Neural progenitor cell (in vitro differentiated cells): ENCODE results near the gene CACNG7. TPM values are rescaled to one million over a fixed set of nuclear protein-coding genes. Genes with fewer than 3 reads are reported as not detected.

Source experiments
- DNase-seq: peaks from one replicate; pipeline ENCODE4 v3.0.0-alpha.2; 2016; ENCODE audit warnings: low spot score
- H2AFZ ChIP-seq: fragments of 200-600 bp; sonication (generic); replicated peaks from 2 replicates; pipeline ENCODE4 v1.6.1; 2016; ENCODE audit warnings: antibody characterized with exemption
- H3F3A ChIP-seq: fragments of 200-600 bp; sonication (generic); 2 replicates; pipeline ENCODE4 v1.6.1; 2016; ENCODE audit warnings: antibody characterized with exemption, low read depth
- H3K27ac ChIP-seq: fragments of 200-600 bp; sonication (generic); 2 replicates; pipeline ENCODE4 v1.5.1; 2016; ENCODE audit warnings: mild to moderate bottlenecking
- H3K27me3 ChIP-seq: fragments of 200-600 bp; sonication (generic); 2 replicates; pipeline ENCODE4 v1.6.1; 2016; ENCODE audit warnings: mild to moderate bottlenecking, moderate library complexity
- H3K36me3 ChIP-seq: fragments of 200-600 bp; sonication (generic); 2 replicates; pipeline ENCODE4 v1.5.1; 2016
- H3K4me1 ChIP-seq: fragments of 200-600 bp; sonication (generic); 2 replicates; pipeline ENCODE4 v1.6.1; 2016; ENCODE audit warnings: mixed run types
- H3K4me2 ChIP-seq: fragments of 200-600 bp; sonication (generic); 2 replicates; pipeline ENCODE4 v1.6.1; 2016
- H3K4me3 ChIP-seq: fragments of 200-600 bp; sonication (generic); 2 replicates; pipeline ENCODE4 v1.5.1; 2016
- H3K79me2 ChIP-seq: fragments of 200-600 bp; sonication (generic); 2 replicates; pipeline ENCODE4 v1.6.1; 2016; ENCODE audit warnings: low read depth
- H3K9ac ChIP-seq: fragments of 200-600 bp; sonication (generic); 2 replicates; pipeline ENCODE4 v1.6.1; 2016
- H3K9me3 ChIP-seq: fragments of 200-600 bp; sonication (generic); 2 replicates; pipeline ENCODE4 v1.5.1; 2016; ENCODE audit warnings: low read depth
- H4K20me1 ChIP-seq: fragments of 200-600 bp; sonication (generic); 2 replicates; pipeline ENCODE4 v1.6.1; 2016; ENCODE audit warnings: low read depth
- H3K27ac Mint-ChIP-seq: 3 replicates; pipeline ENCODE4 v1.8.0; 2021; ENCODE audit warnings: mixed read lengths
- H3K27me3 Mint-ChIP-seq: 2 replicates; pipeline ENCODE4 v1.8.0; 2022; ENCODE audit warnings: low read depth, mild to moderate bottlenecking, inconsistent platforms, moderate library complexity, mixed read lengths; ENCODE audit not compliant: insufficient read depth
- H3K36me3 Mint-ChIP-seq: 3 replicates; pipeline ENCODE4 v1.8.0; 2021; ENCODE audit warnings: mixed read lengths
- H3K4me1 Mint-ChIP-seq: 3 replicates; pipeline ENCODE4 v1.8.0; 2021; ENCODE audit warnings: mixed read lengths
- H3K4me3 Mint-ChIP-seq: 3 replicates; pipeline ENCODE4 v1.8.0; 2021; ENCODE audit warnings: mild to moderate bottlenecking, moderate library complexity, mixed read lengths
- H3K9me3 Mint-ChIP-seq: 3 replicates; pipeline ENCODE4 v1.8.0; 2020; ENCODE audit warnings: mixed read lengths
- CTCF ChIP-seq: fragments of 200-600 bp; sonication (generic); IDR thresholded peaks from 2 replicates; pipeline ENCODE4 v1.5.1; 2017; ENCODE audit warnings: antibody characterized with exemption, mild to moderate bottlenecking
- EZH2 ChIP-seq: fragments of 200-600 bp; sonication (generic); IDR thresholded peaks from 2 replicates; pipeline ENCODE4 v1.6.1; 2017; ENCODE audit warnings: antibody characterized with exemption, mild to moderate bottlenecking, moderate library complexity
- EZH2phosphoT487 ChIP-seq: fragments of 200-600 bp; sonication (generic); IDR thresholded peaks from 2 replicates; pipeline ENCODE4 v1.6.1; 2017; ENCODE audit warnings: antibody characterized with exemption
- total RNA-seq: library from RNA; depleted of rRNA; stranded (reverse); fragments of >200 nt; gene quantifications from 2 replicates; pipeline ENCODE4 v1.2.3, GENCODE V29; 2015; ENCODE audit warnings: low replicate concordance

Gene CACNG7
- total RNA-seq, 1 donor from 2014 or later: 6.7 TPM

GRCh38 chr19:53981376-53981951, 72.4 kb downstream of the CACNG7 start:
- Mint-ChIP-seq H3K9me3 (peaks cover 4% of the 10 kb centered on the region), H3K27ac (no peak overlapping the region), H3K4me3 (peak overlapping the region; percentile 85), H3K27me3 (peaks cover 20% of the 10 kb centered on the region), H3K4me1 (peaks cover 18% of the 10 kb centered on the region), H3K36me3 (peaks cover 5% of the 10 kb centered on the region)
- peaks cover 87% of the 10 kb centered on the region for H3K27me3 ChIP-seq
- no peaks in the 10 kb centered on the region for H3K36me3 ChIP-seq
- peaks cover 5% of the 10 kb centered on the region for H3K4me1 ChIP-seq
- peaks cover 15% of the 10 kb centered on the region for H4K20me1 ChIP-seq
- no peak for DNase-seq
- H3K27ac ChIP-seq: no peak overlapping the region
- H3K79me2 ChIP-seq: no peaks in the 10 kb centered on the region
- H3K9ac ChIP-seq: no peak overlapping the region
- peak overlapping the region; percentile 66 for H3K4me2 ChIP-seq
- no peaks in the 10 kb centered on the region for H3K9me3 ChIP-seq
- H3F3A ChIP-seq: peaks cover 38% of the 10 kb centered on the region
- no peak overlapping the region for H2AFZ ChIP-seq
- H3K4me3 ChIP-seq: peak overlapping the region; percentile 32
- TF ChIP-seq CTCF: no peak
- peak; percentile 55 for TF ChIP-seq EZH2
- no peak for TF ChIP-seq EZH2phosphoT487

DNA sequence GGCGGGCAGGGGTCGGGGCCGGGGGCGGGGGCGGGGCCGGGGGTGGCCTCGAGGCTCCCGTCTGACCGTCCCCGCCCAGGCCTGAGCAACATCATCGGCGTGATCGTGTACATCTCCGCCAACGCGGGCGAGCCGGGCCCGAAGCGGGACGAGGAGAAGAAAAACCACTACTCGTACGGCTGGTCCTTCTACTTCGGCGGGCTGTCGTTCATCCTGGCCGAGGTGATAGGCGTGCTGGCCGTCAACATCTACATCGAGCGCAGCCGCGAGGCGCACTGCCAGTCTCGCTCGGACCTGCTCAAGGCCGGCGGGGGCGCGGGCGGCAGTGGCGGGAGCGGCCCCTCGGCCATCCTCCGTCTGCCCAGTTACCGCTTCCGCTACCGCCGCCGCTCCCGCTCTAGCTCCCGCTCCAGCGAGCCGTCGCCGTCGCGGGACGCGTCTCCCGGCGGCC, 72.9 kb downstream of the CACNG7 start:
- Mint-ChIP-seq H3K27me3 (peaks cover 17% of the 10 kb centered on the region), H3K36me3 (peaks cover 5% of the 10 kb centered on the region), H3K9me3 (peaks cover 4% of the 10 kb centered on the region), H3K27ac (no peak overlapping the region), H3K4me1 (peaks cover 18% of the 10 kb centered on the region), H3K4me3 (no peak overlapping the region)
- peak; percentile 65 for DNase-seq
- Histone ChIP-seq H3K4me2 (peak overlapping the region; percentile 66), H3K36me3 (no peaks in the 10 kb centered on the region), H3K27ac (no peak overlapping the region), H4K20me1 (peaks cover 15% of the 10 kb centered on the region), H3K9me3 (no peaks in the 10 kb centered on the region), H2AFZ (no peak overlapping the region), H3K79me2 (no peaks in the 10 kb centered on the region), H3K27me3 (peaks cover 91% of the 10 kb centered on the region), H3K4me1 (peaks cover 5% of the 10 kb centered on the region), H3K9ac (no peak overlapping the region), H3K4me3 (peak overlapping the region; percentile 32), H3F3A (peaks cover 38% of the 10 kb centered on the region)
- peak; percentile 78 for TF ChIP-seq EZH2phosphoT487
- no peak for TF ChIP-seq CTCF
- TF ChIP-seq EZH2: peak; percentile 83

DNA sequence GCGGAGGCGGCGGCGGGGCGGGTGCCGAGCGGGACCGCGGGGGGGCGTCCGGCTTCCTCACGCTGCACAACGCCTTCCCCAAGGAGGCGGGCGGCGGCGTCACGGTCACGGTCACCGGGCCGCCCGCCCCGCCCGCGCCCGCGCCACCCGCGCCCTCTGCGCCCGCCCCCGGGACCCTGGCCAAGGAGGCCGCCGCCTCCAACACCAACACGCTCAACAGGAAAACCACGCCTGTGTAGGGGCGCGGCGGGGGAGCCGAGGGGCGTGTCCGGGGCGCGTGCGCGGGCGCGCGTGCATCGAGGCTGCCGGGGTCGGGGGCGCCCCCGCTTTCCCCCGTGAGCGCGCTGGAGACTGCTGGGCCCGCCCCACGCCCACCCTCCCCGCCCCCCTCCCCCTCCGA, 73.5 kb downstream of the CACNG7 start:
- no peaks in the 10 kb centered on the region for H3K36me3 ChIP-seq
- no peaks in the 10 kb centered on the region for H3K79me2 ChIP-seq
- no peak overlapping the region for H3K27ac Mint-ChIP-seq
- H3K27me3 Mint-ChIP-seq: peaks cover 17% of the 10 kb centered on the region
- peaks cover 15% of the 10 kb centered on the region for H4K20me1 ChIP-seq
- no peaks in the 10 kb centered on the region for H3K9me3 ChIP-seq
- H3F3A ChIP-seq: peaks cover 38% of the 10 kb centered on the region
- H3K4me3 ChIP-seq: peak overlapping the region; percentile 35
- TF ChIP-seq EZH2: no peak
- H3K9me3 Mint-ChIP-seq: peaks cover 4% of the 10 kb centered on the region
- peaks cover 5% of the 10 kb centered on the region for H3K36me3 Mint-ChIP-seq
- H3K4me2 ChIP-seq: peak overlapping the region; percentile 71
- no peak overlapping the region for H3K9ac ChIP-seq
- no peak overlapping the region for H2AFZ ChIP-seq
- peaks cover 5% of the 10 kb centered on the region for H3K4me1 ChIP-seq
- peaks cover 14% of the 10 kb centered on the region for H3K4me1 Mint-ChIP-seq
- H3K4me3 Mint-ChIP-seq: no peak overlapping the region
- H3K27ac ChIP-seq: no peak overlapping the region
- peaks cover 95% of the 10 kb centered on the region for H3K27me3 ChIP-seq
- DNase-seq: peak; percentile 44
